SKM-1 (cell line): ENCODE results near the gene CDH16.

Experiments
- DNase-seq: peaks from one replicate; lab custom pipeline; 2025; ENCODE audit not compliant: unreplicated experiment; lab: John Stamatoyannopoulos, UW

CDH16 gene

DNA sequence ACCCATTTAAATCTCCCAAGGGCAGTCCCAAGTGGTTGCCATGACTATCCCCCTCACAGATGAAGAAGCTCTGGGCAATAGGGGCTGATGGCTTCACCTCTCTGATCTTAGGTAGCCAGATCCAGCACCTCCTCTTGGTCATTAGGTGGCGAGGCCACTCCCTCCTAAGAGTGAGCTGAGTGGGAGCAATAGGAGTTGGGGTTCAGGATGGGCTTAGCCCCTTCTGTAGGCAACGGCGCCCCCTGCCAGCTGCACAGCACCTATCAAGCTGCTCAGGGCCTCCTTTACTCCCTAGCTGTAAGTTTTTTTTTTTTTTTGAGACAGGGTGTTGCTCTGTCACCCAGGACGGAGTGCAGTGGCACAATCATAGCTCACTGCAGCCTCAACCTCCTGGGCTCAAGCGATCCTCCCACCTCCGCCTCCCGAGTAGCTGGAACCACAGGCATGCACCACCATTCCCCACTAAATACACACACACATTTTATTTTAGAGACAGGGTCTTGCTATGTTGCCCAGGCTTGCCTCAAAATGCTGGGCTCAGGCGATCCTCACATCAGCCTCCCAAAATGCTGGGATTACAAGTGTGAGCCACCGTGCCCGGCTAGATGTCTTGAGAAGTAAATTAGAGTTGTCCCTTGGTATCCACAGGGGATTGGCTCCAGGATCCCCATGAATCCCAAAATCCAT lies 10.2 kb upstream of the CDH16 start:
- no peak for DNase-seq

DNA sequence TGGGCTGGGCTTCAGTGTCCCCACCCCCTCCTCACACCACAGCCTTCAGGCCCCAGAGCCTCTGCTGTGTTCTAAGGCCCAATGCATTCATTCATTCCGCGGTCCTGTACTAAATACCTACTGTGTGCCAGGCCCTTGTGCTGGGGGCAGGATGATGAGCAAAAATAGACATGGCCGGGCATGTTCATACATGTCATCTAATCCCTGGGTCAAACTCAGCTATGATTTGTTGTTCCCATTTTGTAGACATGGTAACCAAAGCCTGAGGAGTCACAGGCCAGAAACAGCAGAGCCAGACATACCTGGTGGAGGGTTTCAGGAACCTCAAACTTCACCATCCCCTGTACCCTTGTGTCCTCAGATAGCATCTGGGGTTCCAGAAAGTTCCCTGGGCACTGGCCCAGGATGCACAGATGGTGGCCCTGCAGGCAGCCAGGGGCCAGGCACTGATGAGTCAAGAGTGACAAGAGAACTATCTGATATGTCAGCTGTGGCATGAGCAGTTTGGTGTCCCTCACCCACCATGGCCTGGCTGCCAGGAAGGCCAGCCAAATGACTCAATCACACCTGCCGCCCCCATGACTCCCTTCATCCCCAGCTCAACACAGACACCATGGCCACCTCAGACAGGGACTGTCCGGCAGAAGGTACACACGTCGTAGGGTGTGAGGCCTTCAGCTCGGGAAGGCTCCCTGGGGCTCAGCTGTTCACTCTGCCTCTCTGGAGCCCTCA lies 9.4 kb upstream of the CDH16 start:
- DNase-seq = no peak

DNA sequence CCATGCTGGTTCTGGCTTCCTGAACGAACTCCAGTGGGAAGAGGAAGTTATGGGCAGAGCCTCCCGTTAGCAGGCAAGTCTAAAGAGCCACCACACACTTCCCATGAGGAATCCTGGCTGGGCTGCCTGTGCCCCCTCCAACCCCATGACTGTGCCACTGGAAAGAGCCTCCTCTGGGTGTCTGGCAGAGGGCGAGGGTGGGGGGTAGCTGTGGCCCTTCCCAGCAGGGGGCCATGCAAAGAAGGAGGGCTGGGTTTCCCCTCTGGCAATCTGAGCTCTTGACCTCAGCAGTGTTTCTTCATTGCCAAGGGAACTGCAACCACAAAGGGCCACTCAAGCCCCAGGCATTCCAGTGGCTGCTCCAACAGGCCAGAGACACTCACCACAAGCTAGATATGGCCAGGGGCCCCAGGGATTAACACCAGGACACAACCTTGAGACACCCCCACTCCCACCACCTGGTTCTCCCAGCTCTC lies 8.3 kb upstream of the CDH16 start:
- DNase-seq = no peak

DNA sequence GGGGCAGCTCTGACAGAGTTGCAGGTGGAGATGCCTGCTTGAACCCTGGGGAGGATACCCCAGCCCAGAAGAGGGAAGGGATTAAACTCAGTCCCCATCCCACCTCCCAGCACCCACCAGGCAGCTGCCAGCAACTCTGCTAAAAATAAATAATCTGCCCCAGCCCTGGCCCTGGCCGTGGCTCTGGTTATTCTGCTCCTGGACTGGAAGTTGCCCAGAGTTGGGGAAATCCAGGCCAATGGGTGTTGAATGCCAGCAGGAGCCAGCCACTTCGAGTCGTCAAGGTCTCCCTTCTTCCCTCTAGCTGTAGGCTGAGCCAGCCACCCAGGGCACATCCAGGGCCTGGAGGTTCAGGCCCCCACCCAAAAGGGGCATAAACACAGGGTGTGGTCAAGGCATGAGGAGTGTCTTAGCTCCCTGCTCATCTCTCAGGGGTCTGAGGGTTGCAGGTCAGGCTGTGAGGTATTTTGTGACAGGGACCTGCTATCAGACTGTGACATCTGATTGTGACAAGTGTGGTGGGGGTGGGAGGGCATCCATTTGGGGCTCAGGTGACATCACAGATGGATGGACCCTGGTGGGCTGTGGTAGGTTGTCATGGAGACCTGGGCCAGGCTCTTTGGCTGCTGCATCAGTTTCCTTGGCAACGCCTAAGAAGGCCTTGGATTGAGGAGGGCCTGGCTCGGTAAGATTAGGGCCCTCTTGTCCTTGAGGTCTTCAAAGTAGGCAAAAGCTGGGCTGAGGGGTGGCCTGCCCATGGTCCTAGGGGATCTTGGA lies 7.7 kb upstream of the CDH16 start:
- no peak for DNase-seq

DNA sequence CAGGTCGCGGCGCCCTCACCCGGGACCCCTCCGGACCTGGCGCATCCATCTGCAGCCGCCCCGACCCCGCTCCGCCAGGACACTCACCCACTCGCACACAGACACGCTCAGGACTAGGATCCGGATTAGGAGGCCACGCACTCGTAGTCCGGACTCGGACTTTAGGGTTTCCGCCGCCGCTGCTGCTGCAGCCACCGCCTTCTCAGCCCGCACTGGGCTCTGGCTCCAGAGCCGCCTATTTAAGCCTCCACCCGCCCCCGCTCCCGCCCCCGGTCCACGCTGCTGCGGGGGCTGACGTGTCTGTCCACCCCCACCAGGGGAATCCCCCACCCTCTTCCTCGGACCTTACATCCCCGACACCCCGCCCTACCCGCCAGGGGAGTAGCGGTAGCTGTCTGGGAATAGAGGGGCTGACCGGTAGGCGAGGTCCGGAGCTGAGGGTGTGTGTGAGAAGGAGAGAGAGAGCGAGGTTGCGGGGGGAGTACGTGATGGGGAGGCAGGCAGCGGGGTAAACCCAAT lies 6.7 kb upstream of the CDH16 start, which contains the start of gene RRAD:
RRAD (minus strand) TSS at position 214 of the 519 bp plus-strand sequence. CDS start 356 bp downstream, outside the sequence.
- no peak for DNase-seq

DNA sequence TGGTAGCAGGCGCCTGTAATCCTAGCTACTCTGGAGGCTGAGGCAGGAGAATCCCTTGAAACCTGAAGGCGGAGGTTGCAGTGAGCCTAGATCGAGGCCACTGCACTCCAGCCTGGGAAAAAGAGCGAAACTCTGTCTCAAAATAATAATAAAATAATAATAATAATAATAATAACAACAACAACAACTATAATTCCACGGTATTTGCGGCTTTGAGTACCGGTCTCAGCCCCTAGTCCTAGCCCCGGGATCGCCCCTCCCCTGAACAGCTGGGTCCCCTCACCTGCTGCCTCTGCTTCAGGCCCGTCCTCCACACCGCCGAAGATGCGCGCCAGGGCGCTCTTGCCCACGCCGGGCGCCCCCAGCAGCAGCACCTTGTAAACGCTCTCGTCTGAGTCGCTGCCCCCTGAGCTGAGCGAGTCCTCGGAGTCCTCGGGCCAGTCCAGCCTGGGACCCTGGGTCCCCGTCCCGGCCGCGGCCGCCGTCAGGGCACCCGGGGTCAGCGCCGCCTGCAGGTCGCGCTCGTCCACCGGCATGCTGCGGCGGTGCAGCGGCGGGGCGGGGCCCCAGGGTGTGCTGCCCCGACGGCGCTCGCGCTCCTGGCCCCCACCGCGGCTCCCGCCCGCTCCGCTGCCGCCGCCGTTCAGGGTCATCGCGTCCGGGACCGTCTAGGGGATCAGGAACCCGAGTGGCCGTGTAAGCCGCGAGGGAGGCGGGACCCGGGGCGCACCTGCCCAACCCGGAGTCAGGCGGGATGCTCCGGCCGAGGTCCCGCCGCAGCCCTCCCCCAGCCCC lies 6.0 kb upstream of the CDH16 start:
- no peak for DNase-seq

DNA sequence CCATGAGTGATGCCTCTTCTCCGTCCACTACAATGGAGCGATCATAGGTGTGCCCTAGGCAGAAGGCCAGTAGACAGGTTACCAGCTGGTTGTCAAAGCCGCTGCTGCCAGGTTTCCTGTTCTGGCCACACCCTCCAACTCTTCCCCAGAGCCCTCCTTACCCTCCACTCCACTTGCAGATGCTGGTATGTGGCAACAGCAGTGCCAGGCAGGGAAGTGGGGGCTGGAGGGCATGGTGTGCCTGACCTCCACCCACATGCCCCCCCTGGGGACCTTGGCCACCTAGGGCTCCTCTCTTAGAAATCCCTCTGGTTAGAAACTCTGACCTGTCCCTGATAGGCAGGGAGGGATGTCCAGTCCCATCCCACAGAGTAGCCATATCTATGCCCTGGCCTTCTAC lies 5.2 kb upstream of the CDH16 start:
- no peak for DNase-seq

DNA sequence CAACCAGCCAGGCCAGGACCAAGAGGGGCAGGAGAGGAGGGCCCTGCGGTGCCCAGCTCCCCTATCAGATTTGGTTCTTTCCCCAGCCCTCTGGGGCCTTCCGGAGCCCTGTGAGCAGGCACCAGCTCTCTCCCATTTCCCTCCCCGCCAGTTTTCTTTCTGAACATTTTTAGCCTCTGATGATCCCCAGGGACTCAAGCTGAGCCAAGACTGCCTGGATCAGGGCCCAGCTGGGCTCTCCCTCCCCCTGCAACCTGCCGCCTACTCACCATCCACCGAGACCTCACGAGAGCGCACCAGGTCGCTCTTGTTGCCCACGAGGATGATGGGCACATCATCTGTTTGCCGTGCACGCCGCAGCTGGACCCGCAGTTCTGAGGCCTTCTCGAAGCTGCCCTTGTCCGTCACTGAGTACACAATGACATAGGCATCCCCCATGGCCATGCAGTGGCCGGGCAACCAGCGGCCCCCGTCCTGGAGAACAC lies 4.6 kb upstream of the CDH16 start:
- DNase-seq = no peak

DNA sequence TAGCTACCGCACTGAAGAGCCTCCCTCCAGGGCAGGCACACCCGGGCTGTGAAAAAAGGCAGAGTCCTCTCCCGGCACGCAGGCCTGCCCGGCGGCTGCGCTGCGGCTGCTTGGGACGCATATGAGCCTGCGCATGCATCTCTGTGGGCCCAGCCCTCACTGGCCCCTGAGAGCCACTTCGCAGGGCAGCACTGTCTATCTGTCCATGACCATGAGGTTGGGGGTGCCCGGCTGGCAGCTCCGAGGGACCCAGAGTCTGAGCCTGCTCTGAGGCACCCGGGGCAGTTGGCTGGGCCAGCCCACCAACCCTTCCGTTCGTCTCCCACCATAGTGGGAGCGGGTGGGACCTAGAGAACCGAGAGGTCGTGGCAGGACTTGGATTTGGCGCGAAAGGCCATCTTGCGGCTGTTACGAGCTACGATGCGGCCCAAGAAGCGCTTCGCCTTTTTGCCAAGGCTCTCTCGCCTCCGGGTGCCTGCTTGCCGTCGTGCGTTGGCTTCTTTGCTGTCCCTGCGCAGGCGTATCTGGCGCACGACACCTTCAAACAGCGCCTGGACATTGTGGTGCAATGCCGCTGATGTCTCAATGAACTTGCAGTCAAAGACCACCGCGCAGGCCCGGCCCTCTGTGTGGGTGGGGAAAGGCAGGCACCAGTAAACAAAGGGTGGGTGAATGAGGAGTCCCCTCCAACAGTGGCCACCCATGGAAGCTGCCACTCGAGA lies 3.2 kb upstream of the CDH16 start:
- DNase-seq = no peak

DNA sequence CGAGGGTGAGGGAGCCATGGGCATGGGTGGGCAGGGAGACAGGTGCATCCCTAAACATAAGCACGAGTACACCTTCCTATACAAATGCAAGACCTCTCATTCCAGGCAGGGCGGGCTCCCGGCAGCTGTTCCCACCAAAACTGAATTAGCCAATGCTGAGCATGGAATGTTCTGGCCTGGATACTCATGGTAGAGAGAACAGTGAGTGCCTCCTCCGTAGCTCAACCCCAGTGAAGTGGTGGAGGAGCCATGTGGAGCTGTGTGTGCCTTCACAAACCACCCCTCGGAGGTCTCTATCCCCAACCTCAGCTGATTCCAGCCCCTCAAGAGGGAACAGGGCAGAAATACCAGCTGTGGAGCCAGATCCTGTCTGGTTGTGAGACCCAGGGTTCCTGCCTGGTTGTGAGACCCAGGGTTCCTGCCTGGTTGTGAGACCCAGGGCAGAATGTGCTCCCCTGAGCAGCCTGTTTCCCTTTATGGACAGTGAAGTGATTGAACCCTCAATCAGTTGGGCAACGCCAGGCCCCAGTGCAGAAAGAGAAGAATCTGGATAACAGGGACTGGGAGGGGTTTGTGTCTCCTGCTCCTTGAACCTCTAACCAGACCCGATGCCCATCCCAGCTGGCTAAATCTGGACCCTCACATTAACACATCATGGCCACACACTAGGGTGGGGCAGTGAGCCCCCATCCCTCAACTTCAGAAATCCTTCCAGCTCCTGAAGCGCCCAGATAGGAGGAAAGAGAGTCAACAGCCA lies 2.4 kb upstream of the CDH16 start:
- DNase-seq = no peak

DNA sequence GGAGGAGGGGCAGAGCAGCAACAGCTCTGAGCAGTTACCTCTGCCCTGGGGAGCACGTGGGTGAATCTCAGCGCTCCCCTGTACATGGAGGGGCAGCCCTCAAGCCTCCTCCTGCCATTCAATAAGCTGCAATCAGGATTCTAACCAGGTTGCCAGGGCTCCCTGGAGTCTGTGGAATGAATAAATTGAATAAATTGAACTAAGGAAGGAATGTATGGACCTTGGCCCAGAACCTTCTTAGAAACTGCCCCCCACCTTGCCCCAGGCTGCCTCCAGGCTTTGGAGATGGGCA lies 1.6 kb upstream of the CDH16 start:
- DNase-seq = no peak

DNA sequence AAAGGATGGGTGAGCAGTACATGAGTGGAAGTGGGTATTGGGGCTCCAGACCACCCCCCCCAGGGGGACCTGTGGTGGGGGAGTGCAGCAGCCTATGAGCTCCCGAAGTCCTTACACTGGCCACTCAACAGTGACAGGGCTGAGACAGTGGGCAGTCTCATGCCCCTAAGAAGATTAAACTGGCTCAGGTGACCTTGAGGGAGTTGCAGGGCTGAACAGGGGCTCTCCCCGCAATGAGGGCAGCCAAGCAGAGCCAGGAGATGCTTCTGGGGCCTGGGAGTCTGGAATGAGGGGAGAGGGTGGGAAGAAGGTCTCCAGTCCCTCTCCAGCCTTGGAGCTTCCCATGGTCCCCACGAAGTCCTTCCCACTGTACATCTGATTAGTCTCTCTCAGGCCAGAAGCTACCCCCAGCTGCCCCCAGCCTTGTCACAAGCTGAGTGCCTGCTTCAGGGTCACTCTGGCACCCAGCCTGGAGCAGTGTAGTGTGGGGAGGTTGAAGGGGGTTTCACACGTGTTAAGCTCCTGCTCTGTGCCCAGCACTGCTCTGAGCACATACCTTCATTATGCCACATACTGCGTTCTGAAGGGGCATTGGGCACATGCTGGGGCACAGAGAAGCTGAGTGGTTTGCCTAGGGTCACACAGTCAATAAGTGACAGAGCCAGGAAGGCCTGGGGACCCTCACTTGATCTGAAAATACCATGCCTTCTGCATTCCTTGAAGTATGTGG lies 1.0 kb upstream of the CDH16 start:
- no peak for DNase-seq

DNA sequence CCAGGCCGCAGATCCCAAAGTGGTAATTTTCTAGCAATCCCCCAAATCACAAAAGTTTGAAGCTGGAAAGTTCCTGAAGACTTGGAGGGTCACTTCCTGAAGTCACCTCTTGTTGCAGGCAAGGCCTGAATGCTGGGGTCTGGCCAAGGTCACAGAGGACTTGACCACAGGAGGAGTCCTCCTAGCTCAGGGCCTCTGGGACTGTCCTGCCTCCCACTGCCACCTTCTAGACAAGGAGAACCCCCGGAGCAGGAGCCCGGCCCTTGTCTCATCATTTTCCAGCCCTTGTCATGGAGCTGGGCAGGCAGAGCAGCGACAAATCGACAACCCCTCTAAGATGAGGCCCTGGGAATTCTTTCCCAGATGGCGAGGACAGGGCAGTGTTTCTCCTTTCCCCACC lies 330 bp downstream of the CDH16 start:
- no peak for DNase-seq

DNA sequence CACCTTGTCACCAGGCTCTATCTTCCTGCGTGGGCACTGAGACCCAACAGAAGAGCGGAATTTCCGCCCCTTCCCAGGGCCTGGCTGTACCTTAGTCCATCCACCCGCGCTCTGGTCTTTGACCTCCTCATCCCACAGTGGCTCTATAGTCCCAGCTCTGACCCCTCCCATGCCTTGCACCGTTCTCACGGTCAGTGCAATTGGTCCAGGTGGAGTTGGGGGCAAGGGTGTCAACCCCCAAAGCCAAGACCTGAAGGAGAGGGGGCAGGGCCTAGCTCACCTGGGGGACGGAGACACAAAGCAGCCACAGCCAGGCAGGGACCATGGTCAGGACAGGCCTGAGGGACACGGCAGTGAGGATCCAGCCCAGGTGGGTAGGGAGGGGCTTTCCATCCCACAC lies 944 bp downstream of the CDH16 start:
- no peak for DNase-seq

DNA sequence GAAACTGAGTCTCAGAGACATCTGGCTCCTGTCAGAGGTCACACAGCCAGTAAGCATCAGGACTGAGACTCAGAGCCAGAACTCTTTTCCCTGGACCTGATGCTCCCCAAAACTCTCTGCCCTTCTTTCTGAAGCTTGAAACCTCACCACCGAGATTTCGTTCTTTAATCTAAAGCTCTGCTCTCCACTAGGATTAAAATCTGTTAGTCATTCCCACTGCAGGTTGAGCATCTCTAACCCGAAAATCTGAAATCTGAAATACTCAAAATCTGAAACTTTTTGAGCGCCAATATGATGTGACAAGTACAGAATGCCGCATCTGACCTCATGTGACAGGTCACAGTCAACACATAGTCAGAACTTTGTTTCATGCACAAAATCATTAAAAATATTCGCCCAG lies 2.2 kb downstream of the CDH16 start:
- no peak for DNase-seq

DNA sequence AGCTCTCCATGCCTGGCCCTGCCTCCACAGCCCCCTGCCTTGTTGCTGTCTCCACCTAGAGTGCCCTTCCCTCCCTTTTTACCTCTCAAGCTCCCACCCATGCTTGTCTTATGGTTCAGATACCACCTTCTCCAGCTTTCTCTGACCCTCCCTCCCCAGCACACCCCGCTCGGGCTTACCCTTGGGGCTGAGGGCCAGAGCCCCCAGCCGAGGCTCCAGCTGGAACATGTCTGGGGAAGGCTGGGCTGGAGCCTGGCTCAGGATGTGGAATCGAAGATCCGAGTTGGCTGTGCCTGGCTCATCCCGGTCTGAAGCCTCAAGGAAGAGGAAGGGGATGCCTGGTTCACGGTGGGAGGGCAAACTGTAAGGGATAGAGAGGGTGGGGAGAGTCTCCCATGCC lies 3.6 kb downstream of the CDH16 start:
- DNase-seq = no peak

DNA sequence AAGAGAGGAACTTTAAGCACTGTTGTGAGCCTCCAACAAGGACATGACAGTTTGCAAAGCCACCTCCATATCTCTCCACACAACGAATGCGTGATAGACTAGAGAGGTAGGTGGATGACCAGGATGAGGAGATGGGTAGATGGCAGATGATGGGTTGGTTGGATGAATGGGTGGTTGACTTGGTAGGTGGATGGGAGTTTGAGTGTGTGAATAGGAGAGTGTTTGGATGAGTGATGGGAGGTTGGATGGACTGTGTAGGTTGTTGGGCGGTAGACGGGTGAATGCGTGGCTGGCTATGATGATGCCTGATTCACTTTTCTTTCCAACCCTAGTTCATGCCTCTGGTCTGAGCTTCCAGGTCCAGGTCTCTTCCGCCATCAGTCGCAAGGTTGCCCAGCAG lies 4.1 kb downstream of the CDH16 start:
- no peak for DNase-seq

DNA sequence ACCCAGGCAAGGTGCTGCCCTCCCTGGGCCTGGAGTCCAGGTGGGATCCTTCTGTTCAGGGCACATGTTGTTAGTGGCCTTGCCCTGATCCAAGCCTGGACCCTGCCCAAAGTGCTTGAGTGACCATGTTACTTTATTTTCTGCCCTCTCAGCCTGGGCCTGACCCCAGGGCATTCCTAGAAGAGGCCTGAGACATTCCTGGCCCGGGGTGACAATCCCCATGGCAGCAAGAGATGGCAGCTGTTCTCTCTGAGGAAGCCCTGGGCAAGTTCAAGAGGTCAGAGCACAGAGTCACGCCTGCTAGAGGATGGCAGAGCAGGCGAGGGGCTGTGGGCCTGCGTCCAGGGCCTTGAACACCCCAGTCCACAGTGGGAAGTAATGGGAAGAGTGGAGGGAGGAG lies 5.0 kb downstream of the CDH16 start:
- no peak for DNase-seq

DNA sequence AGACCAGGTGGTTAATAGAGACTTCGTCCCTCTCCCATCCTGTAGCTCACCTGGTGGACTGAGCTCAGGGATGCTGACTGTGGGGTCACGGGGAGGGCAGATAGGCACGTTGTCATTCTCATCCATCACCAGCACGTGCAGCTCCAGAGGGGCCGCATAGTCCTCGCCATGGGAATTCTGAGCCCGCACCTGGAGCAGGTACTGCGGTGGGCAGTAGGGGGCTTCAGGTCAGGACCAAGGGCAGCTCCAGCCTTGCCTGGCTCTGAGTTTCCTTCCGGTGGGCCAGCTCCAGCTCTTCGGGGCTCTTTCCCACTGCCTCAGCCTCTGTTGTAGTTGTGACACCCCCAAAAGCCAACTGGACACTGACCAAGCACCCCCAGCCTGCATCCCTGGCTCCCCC lies 5.6 kb downstream of the CDH16 start:
- DNase-seq = no peak
